Osteocyte (in vitro differentiated cells): ENCODE measurements around the gene SAP25. TPM values are rescaled to one million over a fixed set of nuclear protein-coding genes. Genes with fewer than 3 reads are reported as not detected.
"Not testable (repeated sequence)": the region's sequence is repeated elsewhere in the genome, so short reads cannot be mapped to it uniquely, and the experiment has no call there.

Experiments
- DNase-seq: peaks from one replicate; pipeline ENCODE4 v3.0.0; 2021; ENCODE audit warnings: mixed read lengths; ENCODE audit not compliant: unreplicated experiment; ENCODE audit errors: extremely low spot score
- H3K27ac Mint-ChIP-seq: one replicate; pipeline ENCODE4 v1.8.0; 2021; ENCODE audit warnings: mild to moderate bottlenecking, mixed read lengths; ENCODE audit not compliant: unreplicated experiment
- H3K27me3 Mint-ChIP-seq: one replicate; pipeline ENCODE4 v1.8.0; 2021; ENCODE audit warnings: mixed read lengths; ENCODE audit not compliant: unreplicated experiment
- H3K36me3 Mint-ChIP-seq: one replicate; pipeline ENCODE4 v1.8.0; 2021; ENCODE audit warnings: mixed read lengths; ENCODE audit not compliant: unreplicated experiment
- H3K4me1 Mint-ChIP-seq: one replicate; pipeline ENCODE4 v1.8.0; 2021; ENCODE audit warnings: mixed read lengths; ENCODE audit not compliant: unreplicated experiment
- H3K4me3 Mint-ChIP-seq: one replicate; pipeline ENCODE4 v1.8.0; 2021; ENCODE audit warnings: mild to moderate bottlenecking, moderate library complexity, mixed read lengths; ENCODE audit not compliant: unreplicated experiment
- H3K9me3 Mint-ChIP-seq: one replicate; pipeline ENCODE4 v1.8.0; 2021; ENCODE audit warnings: mixed read lengths; ENCODE audit not compliant: unreplicated experiment
- total RNA-seq: library from RNA; stranded (reverse); gene quantifications from 2 replicates; pipeline ENCODE4 v1.2.1, GENCODE V29; 2021
- TF ChIP-seq, protein P1 (sequence below): fragments of 200-600 bp; sonication (generic); IDR thresholded peaks from 2 replicates; pipeline ENCODE4 v1.5.0; 2021; ENCODE audit warnings: antibody characterized with exemption, mild to moderate bottlenecking, moderate library complexity

Gene SAP25
- total RNA-seq, 1 donor from 2014 or later: 1.5 TPM

DNA sequence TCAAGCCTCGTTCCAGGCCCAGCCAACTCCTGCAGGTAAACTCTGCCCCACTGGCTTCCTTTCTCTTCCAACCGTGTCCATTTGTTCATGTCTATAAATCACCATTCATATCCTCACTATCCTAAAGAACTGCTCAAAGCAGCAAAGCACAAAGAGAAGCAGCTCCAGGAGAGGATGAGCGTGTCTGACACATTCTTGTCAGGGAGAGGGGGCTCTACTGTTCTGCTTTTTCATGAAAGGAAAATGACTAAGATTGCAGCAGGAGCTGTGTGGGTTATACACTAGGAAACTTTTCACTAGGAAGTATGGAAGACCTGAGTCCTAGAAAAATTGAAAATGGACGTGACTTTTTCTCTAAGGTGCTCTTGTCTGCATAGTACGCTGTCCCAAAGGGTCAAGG lies 18.0 kb downstream of the SAP25 start:
- TF ChIP-seq, protein P1, sequence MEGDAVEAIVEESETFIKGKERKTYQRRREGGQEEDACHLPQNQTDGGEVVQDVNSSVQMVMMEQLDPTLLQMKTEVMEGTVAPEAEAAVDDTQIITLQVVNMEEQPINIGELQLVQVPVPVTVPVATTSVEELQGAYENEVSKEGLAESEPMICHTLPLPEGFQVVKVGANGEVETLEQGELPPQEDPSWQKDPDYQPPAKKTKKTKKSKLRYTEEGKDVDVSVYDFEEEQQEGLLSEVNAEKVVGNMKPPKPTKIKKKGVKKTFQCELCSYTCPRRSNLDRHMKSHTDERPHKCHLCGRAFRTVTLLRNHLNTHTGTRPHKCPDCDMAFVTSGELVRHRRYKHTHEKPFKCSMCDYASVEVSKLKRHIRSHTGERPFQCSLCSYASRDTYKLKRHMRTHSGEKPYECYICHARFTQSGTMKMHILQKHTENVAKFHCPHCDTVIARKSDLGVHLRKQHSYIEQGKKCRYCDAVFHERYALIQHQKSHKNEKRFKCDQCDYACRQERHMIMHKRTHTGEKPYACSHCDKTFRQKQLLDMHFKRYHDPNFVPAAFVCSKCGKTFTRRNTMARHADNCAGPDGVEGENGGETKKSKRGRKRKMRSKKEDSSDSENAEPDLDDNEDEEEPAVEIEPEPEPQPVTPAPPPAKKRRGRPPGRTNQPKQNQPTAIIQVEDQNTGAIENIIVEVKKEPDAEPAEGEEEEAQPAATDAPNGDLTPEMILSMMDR: no peak
- H3K4me3 Mint-ChIP-seq: no peak overlapping the region
- no peak for DNase-seq
- H3K36me3 Mint-ChIP-seq: peaks cover 6% of the 10 kb centered on the region
- no peaks in the 10 kb centered on the region for H3K9me3 Mint-ChIP-seq
- no peaks in the 10 kb centered on the region for H3K27me3 Mint-ChIP-seq
- no peak overlapping the region for H3K27ac Mint-ChIP-seq
- no peaks in the 10 kb centered on the region for H3K4me1 Mint-ChIP-seq

DNA sequence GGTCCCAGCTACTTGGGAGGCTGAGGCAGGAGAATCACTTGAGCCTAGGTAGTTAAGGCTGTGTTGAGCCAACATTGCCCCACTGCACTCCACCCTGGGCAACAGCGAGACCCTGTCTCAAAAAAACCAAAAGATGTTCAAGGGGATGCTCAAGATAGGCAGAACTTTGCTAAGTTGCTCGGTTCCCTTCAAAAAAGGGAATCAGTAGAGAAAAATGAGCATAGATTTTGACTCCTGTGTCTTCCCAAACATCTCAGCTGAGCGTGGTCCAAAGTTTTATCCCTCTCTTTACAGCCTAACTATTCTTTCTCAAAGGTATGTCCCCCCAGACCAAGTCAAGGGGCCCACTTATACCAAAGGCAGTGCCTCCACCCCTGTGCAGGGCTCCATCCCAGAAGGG lies 20.7 kb downstream of the SAP25 start:
- peaks cover 6% of the 10 kb centered on the region for H3K36me3 Mint-ChIP-seq
- no peak overlapping the region for H3K4me3 Mint-ChIP-seq
- peaks cover 5% of the 10 kb centered on the region for H3K4me1 Mint-ChIP-seq
- H3K27ac Mint-ChIP-seq: no peak overlapping the region
- DNase-seq: no peak
- no peaks in the 10 kb centered on the region for H3K27me3 Mint-ChIP-seq
- H3K9me3 Mint-ChIP-seq: no peaks in the 10 kb centered on the region
- TF ChIP-seq, protein P1: no peak

DNA sequence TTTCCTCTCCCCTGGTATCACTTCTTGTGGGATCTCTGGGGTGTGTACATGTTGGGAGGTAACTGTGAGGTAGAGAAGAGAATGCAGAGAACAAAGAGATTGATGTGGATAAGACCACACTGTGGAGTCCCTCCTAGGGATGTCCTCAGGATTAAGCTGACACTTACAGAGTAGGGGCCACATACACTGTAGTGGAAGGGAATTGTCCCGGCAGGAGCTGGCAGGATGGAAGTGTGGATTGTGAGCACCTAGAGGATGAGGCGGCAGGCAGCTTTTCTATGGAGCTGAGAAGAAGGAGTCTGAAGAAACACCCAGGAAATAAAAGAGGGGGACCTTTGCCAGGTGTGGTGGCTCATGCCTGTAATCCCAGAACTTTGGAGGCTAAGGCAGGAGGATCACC lies 21.2 kb downstream of the SAP25 start:
- H3K27me3 Mint-ChIP-seq: no peaks in the 10 kb centered on the region
- H3K4me3 Mint-ChIP-seq: no peak overlapping the region
- no peak overlapping the region for H3K27ac Mint-ChIP-seq
- no peaks in the 10 kb centered on the region for H3K9me3 Mint-ChIP-seq
- H3K4me1 Mint-ChIP-seq: peaks cover 10% of the 10 kb centered on the region
- peaks cover 6% of the 10 kb centered on the region for H3K36me3 Mint-ChIP-seq
- DNase-seq: no peak
- TF ChIP-seq, protein P1: no peak

DNA sequence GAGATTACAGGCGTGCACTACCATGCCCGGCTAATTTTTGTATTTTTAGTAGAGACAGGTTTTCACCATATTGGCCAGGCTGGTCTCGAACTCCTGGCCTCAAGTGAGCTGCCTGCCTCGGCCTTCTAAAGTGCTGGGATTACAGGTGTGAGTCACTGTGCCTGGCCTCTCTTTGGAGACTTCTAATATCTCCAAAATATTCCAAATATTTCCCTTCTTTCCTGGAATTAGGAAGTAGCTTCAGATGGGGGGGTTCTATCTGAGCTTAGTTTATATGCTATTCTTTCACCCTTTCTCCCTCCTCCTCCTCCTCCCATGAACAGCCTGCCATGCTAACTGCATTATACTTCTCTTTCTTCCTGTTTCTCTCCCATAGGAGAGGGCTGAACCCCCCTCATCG lies 25.3 kb downstream of the SAP25 start:
- Mint-ChIP-seq H3K4me1 (peaks cover 45% of the 10 kb centered on the region), H3K27ac (peak overlapping the region; percentile 50)
- not testable (repeated sequence) for H3K36me3 Mint-ChIP-seq, DNase-seq, H3K27me3 Mint-ChIP-seq, H3K9me3 Mint-ChIP-seq, H3K4me3 Mint-ChIP-seq

DNA sequence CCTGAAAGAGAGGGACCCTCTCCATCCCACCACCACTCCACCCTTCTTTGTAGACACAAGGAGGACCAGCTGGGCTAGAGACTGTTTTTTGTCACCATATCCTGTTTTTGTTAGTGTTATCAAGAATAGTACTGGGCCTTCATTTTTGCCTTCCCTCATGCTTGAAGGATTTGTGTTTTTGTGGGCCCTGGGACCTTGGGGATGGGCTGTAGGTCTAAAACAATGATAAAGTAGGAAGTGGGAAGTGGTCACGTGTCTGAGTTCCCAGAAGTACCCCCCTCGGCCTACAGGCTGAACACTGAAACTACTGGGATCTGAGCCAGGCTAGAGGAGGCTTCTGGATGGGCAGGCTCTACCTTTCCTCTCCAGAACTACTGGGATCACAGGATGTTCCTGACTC lies 25.8 kb downstream of the SAP25 start:
- no peaks in the 10 kb centered on the region for H3K9me3 Mint-ChIP-seq
- H3K27ac Mint-ChIP-seq: peak overlapping the region; percentile 90
- TF ChIP-seq, protein P1: no peak
- peaks cover 45% of the 10 kb centered on the region for H3K4me1 Mint-ChIP-seq
- DNase-seq: no peak
- no peak overlapping the region for H3K4me3 Mint-ChIP-seq
- H3K27me3 Mint-ChIP-seq: no peaks in the 10 kb centered on the region
- peaks cover 3% of the 10 kb centered on the region for H3K36me3 Mint-ChIP-seq
